HEK293T (cell line): Measurements from ENCODE around the gene IGF2BP3.

ENCODE experiments used
- CTCF ChIA-PET: fragments of 350-600 bp; formaldehyde crosslinking; extraction: SDS; loops from one replicate; lab custom pipeline; 2021; ENCODE audit warnings: antibody characterized with exemption, inconsistent platforms; lab: Yijun Ruan, JAX
- POLR2A ChIA-PET: fragments of 350-600 bp; formaldehyde crosslinking; extraction: SDS; loops from one replicate; lab custom pipeline; 2020; ENCODE audit warnings: antibody characterized with exemption, inconsistent platforms; lab: Yijun Ruan, JAX
- DNase-seq: peaks from one replicate; pipeline ENCODE4 v3.0.0; 2012; ENCODE audit warnings: mixed read lengths; ENCODE audit errors: extremely low spot score
- ARNT ChIP-seq: fragments of 450-650 bp; IDR thresholded peaks from 2 replicates; pipeline ENCODE4 v1.6.1; 2017; ENCODE audit warnings: mild to moderate bottlenecking
- BHLHE40 ChIP-seq: fragments of 450-650 bp; IDR thresholded peaks from 2 replicates; pipeline ENCODE4 v1.6.1; 2016; ENCODE audit warnings: mild to moderate bottlenecking, moderate library complexity, borderline replicate concordance
- CTBP1 ChIP-seq: fragments of 450-650 bp; IDR thresholded peaks from 2 replicates; pipeline ENCODE4 v1.6.1; 2016; ENCODE audit warnings: borderline replicate concordance
- ELF4 ChIP-seq: fragments of 450-650 bp; IDR thresholded peaks from 2 replicates; pipeline ENCODE4 v1.6.1; 2017; ENCODE audit warnings: antibody characterized with exemption
- FOXA1 ChIP-seq: fragments of 450-650 bp; IDR thresholded peaks from 2 replicates; pipeline ENCODE4 v1.6.1; 2016; ENCODE audit warnings: mild to moderate bottlenecking
- FOXK2 ChIP-seq: fragments of 450-650 bp; IDR thresholded peaks from 2 replicates; pipeline ENCODE4 v1.6.1; 2016; ENCODE audit warnings: mild to moderate bottlenecking
- FOXM1 ChIP-seq: fragments of 450-650 bp; IDR thresholded peaks from 2 replicates; pipeline ENCODE4 v1.6.1; 2017; ENCODE audit warnings: mild to moderate bottlenecking, borderline replicate concordance
- HDGF ChIP-seq: fragments of 450-650 bp; IDR thresholded peaks from 2 replicates; pipeline ENCODE4 v1.6.1; 2017; ENCODE audit warnings: antibody characterized with exemption, borderline replicate concordance
- L3MBTL2 ChIP-seq: fragments of 450-650 bp; conservative IDR thresholded peaks from 2 replicates; pipeline ENCODE4 v1.6.1; 2016; ENCODE audit warnings: mild to moderate bottlenecking
- LEF1 ChIP-seq: fragments of 450-650 bp; IDR thresholded peaks from 2 replicates; pipeline ENCODE4 v1.6.1; 2017; ENCODE audit warnings: mild to moderate bottlenecking, borderline replicate concordance
- NFRKB ChIP-seq: fragments of 450-650 bp; IDR thresholded peaks from 2 replicates; pipeline ENCODE4 v1.6.1; 2016; ENCODE audit warnings: mild to moderate bottlenecking, moderate library complexity
- PKNOX1 ChIP-seq: fragments of 450-650 bp; IDR thresholded peaks from 2 replicates; pipeline ENCODE4 v1.6.1; 2016
- SP1 ChIP-seq: fragments of 450-650 bp; IDR thresholded peaks from 2 replicates; pipeline ENCODE4 v1.6.1; 2017
- SUZ12 ChIP-seq: fragments of 450-650 bp; IDR thresholded peaks from 2 replicates; pipeline ENCODE4 v1.6.1; 2016; ENCODE audit warnings: mild to moderate bottlenecking
- TARDBP ChIP-seq: fragments of 450-650 bp; IDR thresholded peaks from 2 replicates; pipeline ENCODE4 v1.6.1; 2016
- ZNF384 ChIP-seq: fragments of 450-650 bp; IDR thresholded peaks from 2 replicates; pipeline ENCODE4 v1.6.1; 2016

The IGF2BP3 gene

GRCh38 chr7:23380556-23380955 lies 89.7 kb downstream of the IGF2BP3 start:
- no peak for TF ChIP-seq L3MBTL2
- no peak for TF ChIP-seq ARNT
- no peak for TF ChIP-seq SUZ12
- no peak for TF ChIP-seq SP1
- no peak for TF ChIP-seq PKNOX1
- TF ChIP-seq CTBP1: no peak
- TF ChIP-seq ZNF384: no peak
- TF ChIP-seq HDGF: no peak
- no peak for TF ChIP-seq FOXA1
- TF ChIP-seq BHLHE40: no peak
- no peak for TF ChIP-seq FOXK2
- ChIA-PET POLR2A (no interaction called here), CTCF (interaction anchor here (1.0 kb wide), 1 partner anchor 23 kb away, joined by 3 read pairs; no protein-coding TSS in a partner anchor)
- no peak for DNase-seq

- TF ChIP-seq ZNF384 (no peak), PKNOX1 (no peak), FOXA1 (no peak), SUZ12 (no peak), FOXK2 (no peak), ARNT (no peak), L3MBTL2 (no peak)
- DNase-seq: no peak
- CTCF ChIA-PET: no interaction called here
- POLR2A ChIA-PET: no interaction called here
Observed at GRCh38 chr7:23378996-23379395, 91.3 kb downstream of the IGF2BP3 start.

DNA sequence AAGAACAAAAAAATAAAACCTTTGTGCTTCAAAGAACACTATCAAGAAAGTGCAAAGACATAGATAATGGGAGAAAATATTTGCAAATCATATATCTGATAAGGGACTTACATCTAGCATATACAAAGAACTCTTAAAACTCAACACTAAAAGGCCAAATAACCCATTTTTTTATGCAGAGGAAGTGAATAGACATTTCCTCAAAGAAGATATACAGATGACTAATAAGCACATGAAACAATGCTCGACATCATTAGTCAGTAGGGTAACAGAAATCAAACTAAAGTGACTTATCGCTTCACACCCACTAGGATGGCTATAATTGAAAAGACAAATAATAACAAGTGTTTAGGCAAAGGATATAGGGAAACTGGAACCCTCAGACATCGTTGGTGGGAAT lies 93.2 kb downstream of the IGF2BP3 start:
- TF ChIP-seq BHLHE40 (no peak), HDGF (no peak), FOXK2 (no peak), NFRKB (no peak), TARDBP (no peak), ZNF384 (no peak), LEF1 (no peak), SUZ12 (no peak), FOXM1 (no peak), PKNOX1 (no peak), ELF4 (no peak), L3MBTL2 (no peak), SP1 (no peak), CTBP1 (no peak), ARNT (no peak), FOXA1 (no peak)
- ChIA-PET CTCF (no interaction called here), POLR2A (no interaction called here)
- DNase-seq: no peak

GRCh38 chr7:23373151-23374004 lies 96.9 kb downstream of the IGF2BP3 start:
- TF ChIP-seq NFRKB: no peak
- no peak for TF ChIP-seq CTBP1
- TF ChIP-seq FOXA1: no peak
- POLR2A ChIA-PET: no interaction called here
- no peak for DNase-seq
- CTCF ChIA-PET: no interaction called here

- POLR2A ChIA-PET: no interaction called here
- CTCF ChIA-PET: interaction anchor here (1.8 kb wide), 1 partner anchor 14 kb away, joined by 5 read pairs; no protein-coding TSS in a partner anchor
- TF ChIP-seq HDGF: no peak
- TF ChIP-seq FOXA1: no peak
- no peak for TF ChIP-seq FOXK2
- TF ChIP-seq SP1: no peak
- no peak for TF ChIP-seq ARNT
- no peak for TF ChIP-seq ELF4
- no peak for TF ChIP-seq SUZ12
- DNase-seq: no peak
Observed at GRCh38 chr7:23372611-23373010, 97.7 kb downstream of the IGF2BP3 start.

DNA sequence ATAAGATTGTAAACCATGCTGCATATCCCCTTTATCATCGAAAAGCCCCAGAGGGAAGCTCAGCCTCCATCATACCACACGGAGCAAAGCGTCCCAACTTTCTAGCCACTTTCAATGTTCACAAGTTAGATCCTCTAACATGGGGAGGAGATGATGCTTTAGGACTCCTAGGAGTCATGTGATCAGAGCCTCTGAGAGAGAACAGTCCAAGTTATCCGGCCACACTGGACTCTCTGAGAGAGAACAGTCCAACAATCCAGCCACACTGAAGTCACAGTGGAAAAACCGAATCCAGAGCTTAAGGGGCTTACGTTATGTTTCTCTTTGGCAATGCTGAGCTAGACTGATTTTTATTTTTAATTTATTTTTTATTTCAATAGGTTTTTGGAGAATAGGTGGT lies 98.6 kb downstream of the IGF2BP3 start:
- ChIA-PET CTCF (interaction anchor here (1.8 kb wide), 1 partner anchor 14 kb away, joined by 5 read pairs; no protein-coding TSS in a partner anchor), POLR2A (interaction anchor here (0.7 to 0.8 kb wide), 2 partner anchors 11 to 994 kb away, joined by 3 to 4 read pairs; no protein-coding TSS in a partner anchor)
- no peak for DNase-seq
- TF ChIP-seq FOXM1: no peak
- TF ChIP-seq ARNT: no peak
